K562 (cell line): ENCODE measurements around the gene RPP14. TPM values are rescaled to one million over a fixed set of nuclear protein-coding genes. Genes with fewer than 3 reads are reported as not detected.

Experiments
- CHD4 ChIP-seq: fragments of 200-600 bp; sonication (generic); IDR thresholded peaks from 3 replicates; pipeline ENCODE4 v1.6.1; 2012; ENCODE audit warnings: low read depth, mild to moderate bottlenecking, mixed read lengths, low read length, inconsistent platforms; ENCODE audit not compliant: insufficient read depth, insufficient replicate concordance, poor library complexity, severe bottlenecking
- HMGN3 ChIP-seq: IDR thresholded peaks from 2 replicates; pipeline ENCODE4 v1.6.1; 2011; ENCODE audit warnings: borderline replicate concordance, low read depth, mild to moderate bottlenecking, mixed read lengths, low read length; ENCODE audit not compliant: insufficient read length; ENCODE audit errors: extremely low read depth
- MAFG ChIP-seq: fragments of 450-650 bp; conservative IDR thresholded peaks from 2 replicates; pipeline ENCODE4 v1.6.1; 2016; ENCODE audit warnings: missing genetic modification characterization, missing compliant biosample characterization
- MEIS2 ChIP-seq: fragments of 450-650 bp; IDR thresholded peaks from 2 replicates; pipeline ENCODE4 v1.6.1; 2014; ENCODE audit warnings: mild to moderate bottlenecking; ENCODE audit not compliant: partially characterized antibody
- SOX6 ChIP-seq: fragments of 450-650 bp; IDR thresholded peaks from 2 replicates; pipeline ENCODE4 v1.6.1; 2014; ENCODE audit warnings: mild to moderate bottlenecking
- polyA plus RNA-seq, 8 experiments: library from polyadenylated mRNA; depleted of rRNA in 4 of 8; stranded (reverse) in 5 of 8; unstranded in 3 of 8; fragments of >200 nt; fragmentation: Nextera tagmentation in 2 of 8; fragmentation: Illumina TruSeq in 1 of 8; extraction: Ambion mirVana in 2 of 8; extraction: Trizol in 1 of 8; gene quantifications; 2 replicates each; pipeline versions ENCODE4 v1.2.1 to v1.2.3, GENCODE V29; 2011 to 2014; ENCODE audit warnings: inconsistent platforms in 1 of 8, missing spikeins in 1 of 8
- total RNA-seq, 7 experiments: library from RNA; depleted of rRNA in 6 of 7; stranded (reverse); fragments of >200 nt in 6 of 7; fragmentation: Illumina TruSeq in 2 of 7; extraction: Trizol in 2 of 7; gene quantifications; 2 replicates each; pipeline versions ENCODE4 v1.2.1 to v1.2.3, GENCODE V29; 2011 to 2021; ENCODE audit warnings: low replicate concordance in 1 of 7
- TF ChIP-seq, protein P1 (sequence below): sonication (generic); formaldehyde crosslinking; IDR thresholded peaks from 2 replicates; pipeline ENCODE4 v1.8.1; 2023; ENCODE audit warnings: mild to moderate bottlenecking, missing genetic modification reagents
- TF ChIP-seq, protein P2 (sequence below): fragments of 200-800 bp; sonication (Bioruptor generic); IDR thresholded peaks from 2 replicates; pipeline ENCODE4 v1.6.1; 2017; ENCODE audit warnings: missing genetic modification characterization, missing compliant biosample characterization
- TF ChIP-seq, protein P3 (sequence below): fragments of 150-350 bp; IDR thresholded peaks from 2 replicates; pipeline ENCODE4 v1.6.1; 2014; ENCODE audit warnings: low read depth, mild to moderate bottlenecking, low read length, borderline replicate concordance
- TF ChIP-seq, protein P4 (sequence below), 2 experiments: fragments of 450-650 bp; conservative IDR thresholded peaks; 2 replicates each; pipeline ENCODE4 v1.6.1; 2017; ENCODE audit warnings: mild to moderate bottlenecking in 2 of 2, moderate library complexity in 2 of 2
- TF ChIP-seq, protein P5 (sequence below): fragments of 250-450 bp; sonication (Bioruptor Pico); IDR thresholded peaks from 2 replicates; pipeline ENCODE4 v1.4.0; 2020; ENCODE audit warnings: mild to moderate bottlenecking, moderate library complexity

The RPP14 gene
- total and polyA plus RNA-seq, 9 of the 15 experiments (the other 6 are each of a cell fraction or from before 2014, with no cell fraction given), result 13.5 to 20.8 (median 15.4) TPM

DNA sequence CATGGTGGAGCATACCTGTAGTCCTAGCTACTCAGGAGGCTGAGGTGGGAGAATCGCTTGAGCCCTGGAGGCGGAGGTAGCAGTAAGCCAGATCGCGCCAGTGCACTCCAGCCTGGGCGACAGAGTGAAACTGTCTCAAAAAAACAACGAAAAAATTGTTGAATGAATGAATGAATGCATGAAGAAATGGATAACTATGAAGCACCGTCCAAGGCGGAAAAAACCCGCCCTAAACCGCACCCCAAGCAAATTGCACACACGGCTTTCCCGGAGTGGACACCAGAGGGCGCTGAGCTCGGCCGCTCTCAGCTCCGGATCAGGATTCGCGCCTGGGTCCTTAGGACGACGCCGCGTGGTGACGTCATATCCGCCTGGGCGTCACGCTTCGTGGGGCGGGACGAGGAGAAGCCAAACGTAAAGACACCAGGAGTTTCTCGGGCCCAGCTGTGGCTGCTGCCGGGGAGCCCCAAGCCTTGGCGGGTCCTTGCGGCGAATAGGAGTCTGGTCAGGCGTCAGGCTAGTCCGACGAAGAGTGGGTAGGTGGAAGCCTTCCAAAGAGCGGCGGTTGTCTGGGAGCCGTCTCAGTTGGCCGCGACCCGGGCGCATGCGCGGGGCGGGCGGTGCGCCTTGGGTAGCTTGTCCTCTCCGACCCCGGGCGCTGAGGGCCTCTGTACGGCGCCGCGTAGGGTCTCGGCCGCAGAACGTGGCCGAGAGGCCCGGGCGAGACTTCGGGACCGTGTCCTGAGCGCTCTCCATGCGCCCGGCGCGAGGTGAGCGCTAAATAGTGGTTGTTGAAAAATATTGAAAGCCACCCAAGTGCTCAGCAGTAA lies at the start of gene RPP14, which contains the start of gene HTD2 (continued):
- TF ChIP-seq MAFG, result 0 out of 2 replicates have a peak, but pooled peaks have one; percentile 5
- TF ChIP-seq, protein P1, sequence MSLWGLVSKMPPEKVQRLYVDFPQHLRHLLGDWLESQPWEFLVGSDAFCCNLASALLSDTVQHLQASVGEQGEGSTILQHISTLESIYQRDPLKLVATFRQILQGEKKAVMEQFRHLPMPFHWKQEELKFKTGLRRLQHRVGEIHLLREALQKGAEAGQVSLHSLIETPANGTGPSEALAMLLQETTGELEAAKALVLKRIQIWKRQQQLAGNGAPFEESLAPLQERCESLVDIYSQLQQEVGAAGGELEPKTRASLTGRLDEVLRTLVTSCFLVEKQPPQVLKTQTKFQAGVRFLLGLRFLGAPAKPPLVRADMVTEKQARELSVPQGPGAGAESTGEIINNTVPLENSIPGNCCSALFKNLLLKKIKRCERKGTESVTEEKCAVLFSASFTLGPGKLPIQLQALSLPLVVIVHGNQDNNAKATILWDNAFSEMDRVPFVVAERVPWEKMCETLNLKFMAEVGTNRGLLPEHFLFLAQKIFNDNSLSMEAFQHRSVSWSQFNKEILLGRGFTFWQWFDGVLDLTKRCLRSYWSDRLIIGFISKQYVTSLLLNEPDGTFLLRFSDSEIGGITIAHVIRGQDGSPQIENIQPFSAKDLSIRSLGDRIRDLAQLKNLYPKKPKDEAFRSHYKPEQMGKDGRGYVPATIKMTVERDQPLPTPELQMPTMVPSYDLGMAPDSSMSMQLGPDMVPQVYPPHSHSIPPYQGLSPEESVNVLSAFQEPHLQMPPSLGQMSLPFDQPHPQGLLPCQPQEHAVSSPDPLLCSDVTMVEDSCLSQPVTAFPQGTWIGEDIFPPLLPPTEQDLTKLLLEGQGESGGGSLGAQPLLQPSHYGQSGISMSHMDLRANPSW (CRISPR knock-in tag), result peak; percentile 49; the same call in 1 of the 2 replicates
- TF ChIP-seq, protein P2, sequence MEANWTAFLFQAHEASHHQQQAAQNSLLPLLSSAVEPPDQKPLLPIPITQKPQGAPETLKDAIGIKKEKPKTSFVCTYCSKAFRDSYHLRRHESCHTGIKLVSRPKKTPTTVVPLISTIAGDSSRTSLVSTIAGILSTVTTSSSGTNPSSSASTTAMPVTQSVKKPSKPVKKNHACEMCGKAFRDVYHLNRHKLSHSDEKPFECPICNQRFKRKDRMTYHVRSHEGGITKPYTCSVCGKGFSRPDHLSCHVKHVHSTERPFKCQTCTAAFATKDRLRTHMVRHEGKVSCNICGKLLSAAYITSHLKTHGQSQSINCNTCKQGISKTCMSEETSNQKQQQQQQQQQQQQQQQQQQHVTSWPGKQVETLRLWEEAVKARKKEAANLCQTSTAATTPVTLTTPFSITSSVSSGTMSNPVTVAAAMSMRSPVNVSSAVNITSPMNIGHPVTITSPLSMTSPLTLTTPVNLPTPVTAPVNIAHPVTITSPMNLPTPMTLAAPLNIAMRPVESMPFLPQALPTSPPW (CRISPR knock-in tag), result 0 out of 2 replicates have a peak, but pooled peaks have one; percentile 43
- TF ChIP-seq CHD4, result no peak
- TF ChIP-seq, protein P3, sequence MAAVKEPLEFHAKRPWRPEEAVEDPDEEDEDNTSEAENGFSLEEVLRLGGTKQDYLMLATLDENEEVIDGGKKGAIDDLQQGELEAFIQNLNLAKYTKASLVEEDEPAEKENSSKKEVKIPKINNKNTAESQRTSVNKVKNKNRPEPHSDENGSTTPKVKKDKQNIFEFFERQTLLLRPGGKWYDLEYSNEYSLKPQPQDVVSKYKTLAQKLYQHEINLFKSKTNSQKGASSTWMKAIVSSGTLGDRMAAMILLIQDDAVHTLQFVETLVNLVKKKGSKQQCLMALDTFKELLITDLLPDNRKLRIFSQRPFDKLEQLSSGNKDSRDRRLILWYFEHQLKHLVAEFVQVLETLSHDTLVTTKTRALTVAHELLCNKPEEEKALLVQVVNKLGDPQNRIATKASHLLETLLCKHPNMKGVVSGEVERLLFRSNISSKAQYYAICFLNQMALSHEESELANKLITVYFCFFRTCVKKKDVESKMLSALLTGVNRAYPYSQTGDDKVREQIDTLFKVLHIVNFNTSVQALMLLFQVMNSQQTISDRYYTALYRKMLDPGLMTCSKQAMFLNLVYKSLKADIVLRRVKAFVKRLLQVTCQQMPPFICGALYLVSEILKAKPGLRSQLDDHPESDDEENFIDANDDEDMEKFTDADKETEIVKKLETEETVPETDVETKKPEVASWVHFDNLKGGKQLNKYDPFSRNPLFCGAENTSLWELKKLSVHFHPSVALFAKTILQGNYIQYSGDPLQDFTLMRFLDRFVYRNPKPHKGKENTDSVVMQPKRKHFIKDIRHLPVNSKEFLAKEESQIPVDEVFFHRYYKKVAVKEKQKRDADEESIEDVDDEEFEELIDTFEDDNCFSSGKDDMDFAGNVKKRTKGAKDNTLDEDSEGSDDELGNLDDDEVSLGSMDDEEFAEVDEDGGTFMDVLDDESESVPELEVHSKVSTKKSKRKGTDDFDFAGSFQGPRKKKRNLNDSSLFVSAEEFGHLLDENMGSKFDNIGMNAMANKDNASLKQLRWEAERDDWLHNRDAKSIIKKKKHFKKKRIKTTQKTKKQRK, result no peak
- TF ChIP-seq HMGN3, result peak; percentile 57
- peak; percentile 80 for TF ChIP-seq MEIS2
- TF ChIP-seq, protein P4, sequence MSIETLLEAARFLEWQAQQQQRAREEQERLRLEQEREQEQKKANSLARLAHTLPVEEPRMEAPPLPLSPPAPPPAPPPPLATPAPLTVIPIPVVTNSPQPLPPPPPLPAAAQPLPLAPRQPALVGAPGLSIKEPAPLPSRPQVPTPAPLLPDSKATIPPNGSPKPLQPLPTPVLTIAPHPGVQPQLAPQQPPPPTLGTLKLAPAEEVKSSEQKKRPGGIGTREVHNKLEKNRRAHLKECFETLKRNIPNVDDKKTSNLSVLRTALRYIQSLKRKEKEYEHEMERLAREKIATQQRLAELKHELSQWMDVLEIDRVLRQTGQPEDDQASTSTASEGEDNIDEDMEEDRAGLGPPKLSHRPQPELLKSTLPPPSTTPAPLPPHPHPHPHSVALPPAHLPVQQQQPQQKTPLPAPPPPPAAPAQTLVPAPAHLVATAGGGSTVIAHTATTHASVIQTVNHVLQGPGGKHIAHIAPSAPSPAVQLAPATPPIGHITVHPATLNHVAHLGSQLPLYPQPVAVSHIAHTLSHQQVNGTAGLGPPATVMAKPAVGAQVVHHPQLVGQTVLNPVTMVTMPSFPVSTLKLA (conservative IDR thresholded peaks at IDR 0.05), result peak; percentile 77 to 85
- peak; percentile 70 for TF ChIP-seq SOX6
- TF ChIP-seq, protein P5, sequence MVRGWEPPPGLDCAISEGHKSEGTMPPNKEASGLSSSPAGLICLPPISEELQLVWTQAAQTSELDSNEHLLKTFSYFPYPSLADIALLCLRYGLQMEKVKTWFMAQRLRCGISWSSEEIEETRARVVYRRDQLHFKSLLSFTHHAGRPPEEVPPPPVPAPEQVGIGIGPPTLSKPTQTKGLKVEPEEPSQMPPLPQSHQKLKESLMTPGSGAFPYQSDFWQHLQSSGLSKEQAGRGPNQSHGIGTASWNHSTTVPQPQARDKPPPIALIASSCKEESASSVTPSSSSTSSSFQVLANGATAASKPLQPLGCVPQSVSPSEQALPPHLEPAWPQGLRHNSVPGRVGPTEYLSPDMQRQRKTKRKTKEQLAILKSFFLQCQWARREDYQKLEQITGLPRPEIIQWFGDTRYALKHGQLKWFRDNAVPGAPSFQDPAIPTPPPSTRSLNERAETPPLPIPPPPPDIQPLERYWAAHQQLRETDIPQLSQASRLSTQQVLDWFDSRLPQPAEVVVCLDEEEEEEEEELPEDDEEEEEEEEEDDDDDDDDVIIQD, result no peak
